HepG2 (cell line): ENCODE results near the gene SRCAP. TPM values are rescaled to one million over a fixed set of nuclear protein-coding genes. Genes with fewer than 3 reads are reported as not detected.

Source experiments
- ADNP ChIP-seq: sonication (generic); formaldehyde crosslinking; IDR thresholded peaks from 2 replicates; pipeline ENCODE4 v1.4.0; 2020; ENCODE audit warnings: missing genetic modification reagents
- CERS6 ChIP-seq: sonication (generic); formaldehyde crosslinking; IDR thresholded peaks from 2 replicates; pipeline ENCODE4 v1.5.0; 2020; ENCODE audit warnings: missing genetic modification reagents
- GATAD1 ChIP-seq: IDR thresholded peaks from 2 replicates; pipeline ENCODE4 v1.6.1; 2016; ENCODE audit warnings: missing genetic modification reagents, missing compliant biosample characterization
- HMG20A ChIP-seq: IDR thresholded peaks from 2 replicates; pipeline ENCODE4 v1.6.1; 2016; ENCODE audit warnings: borderline replicate concordance
- IRF2 ChIP-seq: IDR thresholded peaks from 2 replicates; pipeline ENCODE4 v1.6.1; 2018; ENCODE audit warnings: missing genetic modification reagents, missing compliant biosample characterization
- MAZ ChIP-seq, 2 experiments: sonication (generic) in 1 of 2; formaldehyde crosslinking in 1 of 2; IDR thresholded peaks; 2 replicates each; pipeline versions ENCODE4 v1.5.0 to v1.6.1; 2012 to 2020; ENCODE audit warnings: low read depth in 2 of 2, mild to moderate bottlenecking in 2 of 2, borderline replicate concordance in 1 of 2, improper control_type of control experiment in 1 of 2, low read length in 1 of 2, missing genetic modification reagents in 1 of 2, moderate library complexity in 1 of 2
- MEIS2 ChIP-seq: sonication (generic); formaldehyde crosslinking; IDR thresholded peaks from 2 replicates; pipeline ENCODE4 v1.9.0; 2021; ENCODE audit warnings: mild to moderate bottlenecking, missing genetic modification reagents
- MYNN ChIP-seq: sonication (generic); formaldehyde crosslinking; IDR thresholded peaks from 2 replicates; pipeline ENCODE4 v1.4.0; 2020; ENCODE audit warnings: mild to moderate bottlenecking, low read depth, missing genetic modification reagents
- NCOA2 ChIP-seq: sonication (generic); formaldehyde crosslinking; IDR thresholded peaks from 2 replicates; pipeline ENCODE4 v1.8.0; 2022; ENCODE audit warnings: inconsistent platforms
- NFIB ChIP-seq: sonication (generic); formaldehyde crosslinking; IDR thresholded peaks from 2 replicates; pipeline ENCODE4 v1.9.0; 2021; ENCODE audit warnings: missing genetic modification reagents, mild to moderate bottlenecking, borderline replicate concordance
- PCBP2 ChIP-seq: fragments of 200-400 bp; formaldehyde crosslinking; optimal IDR thresholded peaks from 2 replicates; pipeline ENCODE3; 2018; ENCODE audit warnings: low read length, low read depth; ENCODE audit not compliant: poor library complexity, severe bottlenecking
- RBAK ChIP-seq: sonication (generic); formaldehyde crosslinking; IDR thresholded peaks from 2 replicates; pipeline ENCODE4 v1.5.1; 2020; ENCODE audit warnings: mild to moderate bottlenecking, missing genetic modification reagents
- SP140L ChIP-seq: sonication (generic); formaldehyde crosslinking; IDR thresholded peaks from 2 replicates; pipeline ENCODE4 v1.4.0; 2020; ENCODE audit warnings: missing genetic modification reagents, borderline replicate concordance
- ZKSCAN1 ChIP-seq: fragments of 150-350 bp; IDR thresholded peaks from 2 replicates; pipeline ENCODE4 v1.6.1; 2014; ENCODE audit warnings: low read length
- ZNF260 ChIP-seq: sonication (generic); formaldehyde crosslinking; IDR thresholded peaks from 2 replicates; pipeline ENCODE4 v1.4.0; 2020; ENCODE audit warnings: missing genetic modification reagents, low read depth, mild to moderate bottlenecking, borderline replicate concordance
- ZNF281 ChIP-seq: sonication (generic); formaldehyde crosslinking; IDR thresholded peaks from 2 replicates; pipeline ENCODE4 v1.4.0; 2020; ENCODE audit warnings: missing genetic modification reagents, borderline replicate concordance
- ZNF333 ChIP-seq: sonication (generic); formaldehyde crosslinking; IDR thresholded peaks from 2 replicates; pipeline ENCODE4 v1.4.0; 2020; ENCODE audit warnings: mild to moderate bottlenecking, missing genetic modification reagents, borderline replicate concordance
- ZNF484 ChIP-seq: sonication (generic); formaldehyde crosslinking; IDR thresholded peaks from 2 replicates; pipeline ENCODE4 v1.5.1; 2020; ENCODE audit warnings: mild to moderate bottlenecking, low read depth, missing genetic modification reagents, borderline replicate concordance
- ZNF562 ChIP-seq: sonication (generic); formaldehyde crosslinking; IDR thresholded peaks from 2 replicates; pipeline ENCODE4 v1.8.0; 2022; ENCODE audit warnings: missing genetic modification reagents, borderline replicate concordance
- polyA plus RNA-seq, 8 experiments: library from polyadenylated mRNA; depleted of rRNA in 3 of 8; stranded (reverse) in 7 of 8; unstranded in 1 of 8; fragments of >200 nt; fragmentation: Illumina TruSeq in 4 of 8; extraction: Trizol in 4 of 8; gene quantifications; 2 replicates each; pipeline versions ENCODE4 v1.2.1 to v1.2.3, GENCODE V29; 2011 to 2016; ENCODE audit warnings: low read depth in 4 of 8, missing spikeins in 1 of 8, mixed read lengths in 1 of 8; ENCODE audit not compliant: insufficient read depth in 1 of 8
- total RNA-seq, 5 experiments: library from RNA; depleted of rRNA; stranded (reverse); fragments of >200 nt; fragmentation: Illumina TruSeq; extraction: Trizol; gene quantifications; 2 replicates each; pipeline ENCODE4 v1.2.3, GENCODE V29; 2016; ENCODE audit warnings: low read depth in 1 of 5
- TF ChIP-seq, protein P1 (sequence below): sonication (generic); formaldehyde crosslinking; IDR thresholded peaks from 2 replicates; pipeline ENCODE4 v1.4.0; 2020; ENCODE audit warnings: missing genetic modification reagents, borderline replicate concordance

Gene SRCAP
- total and polyA plus RNA-seq, 2 of the 13 experiments (the other 11 are each of a cell fraction or from before 2014, with no cell fraction given) = 4.9 to 9.0 TPM

- TF ChIP-seq CERS6 (CRISPR knock-in tag) = no peak
- peak; percentile 32; the same call in 1 of the 2 replicates for TF ChIP-seq NCOA2 (CRISPR knock-in tag)
- no peak for TF ChIP-seq RBAK (CRISPR knock-in tag)
- TF ChIP-seq ZKSCAN1 = no peak
- TF ChIP-seq NFIB = no peak
- peak; percentile 44; the same call in 1 of the 2 replicates for TF ChIP-seq MAZ (IDR thresholded peaks at IDR 0.05; ENCODE audit: borderline replicate concordance, low read depth, low read length)
- peak; percentile 70 for TF ChIP-seq MAZ (CRISPR knock-in tag; IDR thresholded peaks at IDR 0.05; ENCODE audit: low read depth)
- TF ChIP-seq IRF2 = no peak
- TF ChIP-seq GATAD1 (CRISPR knock-in tag) = no peak
- peak; percentile 28; the same call in 1 of the 2 replicates for TF ChIP-seq HMG20A
- no peak for TF ChIP-seq MEIS2 (CRISPR knock-in tag)
- no peak; the same call in 1 of the 2 replicates for TF ChIP-seq SP140L (CRISPR knock-in tag)
- no peak for TF ChIP-seq PCBP2
- TF ChIP-seq ZNF260 (CRISPR knock-in tag) = no peak
- TF ChIP-seq, protein P1, sequence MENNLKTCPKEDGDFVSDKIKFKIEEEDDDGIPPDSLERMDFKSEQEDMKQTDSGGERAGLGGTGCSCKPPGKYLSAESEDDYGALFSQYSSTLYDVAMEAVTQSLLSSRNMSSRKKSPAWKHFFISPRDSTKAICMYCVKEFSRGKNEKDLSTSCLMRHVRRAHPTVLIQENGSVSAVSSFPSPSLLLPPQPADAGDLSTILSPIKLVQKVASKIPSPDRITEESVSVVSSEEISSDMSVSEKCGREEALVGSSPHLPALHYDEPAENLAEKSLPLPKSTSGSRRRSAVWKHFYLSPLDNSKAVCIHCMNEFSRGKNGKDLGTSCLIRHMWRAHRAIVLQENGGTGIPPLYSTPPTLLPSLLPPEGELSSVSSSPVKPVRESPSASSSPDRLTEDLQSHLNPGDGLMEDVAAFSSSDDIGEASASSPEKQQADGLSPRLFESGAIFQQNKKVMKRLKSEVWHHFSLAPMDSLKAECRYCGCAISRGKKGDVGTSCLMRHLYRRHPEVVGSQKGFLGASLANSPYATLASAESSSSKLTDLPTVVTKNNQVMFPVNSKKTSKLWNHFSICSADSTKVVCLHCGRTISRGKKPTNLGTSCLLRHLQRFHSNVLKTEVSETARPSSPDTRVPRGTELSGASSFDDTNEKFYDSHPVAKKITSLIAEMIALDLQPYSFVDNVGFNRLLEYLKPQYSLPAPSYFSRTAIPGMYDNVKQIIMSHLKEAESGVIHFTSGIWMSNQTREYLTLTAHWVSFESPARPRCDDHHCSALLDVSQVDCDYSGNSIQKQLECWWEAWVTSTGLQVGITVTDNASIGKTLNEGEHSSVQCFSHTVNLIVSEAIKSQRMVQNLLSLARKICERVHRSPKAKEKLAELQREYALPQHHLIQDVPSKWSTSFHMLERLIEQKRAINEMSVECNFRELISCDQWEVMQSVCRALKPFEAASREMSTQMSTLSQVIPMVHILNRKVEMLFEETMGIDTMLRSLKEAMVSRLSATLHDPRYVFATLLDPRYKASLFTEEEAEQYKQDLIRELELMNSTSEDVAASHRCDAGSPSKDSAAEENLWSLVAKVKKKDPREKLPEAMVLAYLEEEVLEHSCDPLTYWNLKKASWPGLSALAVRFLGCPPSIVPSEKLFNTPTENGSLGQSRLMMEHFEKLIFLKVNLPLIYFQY (CRISPR knock-in tag) = no peak
- TF ChIP-seq ZNF333 (CRISPR knock-in tag) = no peak
- no peak for TF ChIP-seq ZNF562 (CRISPR knock-in tag)
- TF ChIP-seq ZNF281 (CRISPR knock-in tag) = no peak
- TF ChIP-seq MYNN (CRISPR knock-in tag) = no peak
- TF ChIP-seq ZNF484 (CRISPR knock-in tag) = no peak
- TF ChIP-seq ADNP (CRISPR knock-in tag) = 0 out of 2 replicates have a peak, but pooled peaks have one; percentile 19
These were observed 47.6 kb upstream of the SRCAP start (continued) for GRCh38 chr16:30651124-30652004.
